NCI-H446 treated with DMSO at 0.1 percent for 48 hours (cell line): ENCODE data around the gene ARHGEF40.
"Not testable (repeated sequence)": the region's sequence is repeated elsewhere in the genome, so short reads cannot be mapped to it uniquely, and the experiment has no call there.

ENCODE experiments used
- DNase-seq: peaks from one replicate; lab custom pipeline; 2025; lab: John Stamatoyannopoulos, UW

The ARHGEF40 gene

DNA sequence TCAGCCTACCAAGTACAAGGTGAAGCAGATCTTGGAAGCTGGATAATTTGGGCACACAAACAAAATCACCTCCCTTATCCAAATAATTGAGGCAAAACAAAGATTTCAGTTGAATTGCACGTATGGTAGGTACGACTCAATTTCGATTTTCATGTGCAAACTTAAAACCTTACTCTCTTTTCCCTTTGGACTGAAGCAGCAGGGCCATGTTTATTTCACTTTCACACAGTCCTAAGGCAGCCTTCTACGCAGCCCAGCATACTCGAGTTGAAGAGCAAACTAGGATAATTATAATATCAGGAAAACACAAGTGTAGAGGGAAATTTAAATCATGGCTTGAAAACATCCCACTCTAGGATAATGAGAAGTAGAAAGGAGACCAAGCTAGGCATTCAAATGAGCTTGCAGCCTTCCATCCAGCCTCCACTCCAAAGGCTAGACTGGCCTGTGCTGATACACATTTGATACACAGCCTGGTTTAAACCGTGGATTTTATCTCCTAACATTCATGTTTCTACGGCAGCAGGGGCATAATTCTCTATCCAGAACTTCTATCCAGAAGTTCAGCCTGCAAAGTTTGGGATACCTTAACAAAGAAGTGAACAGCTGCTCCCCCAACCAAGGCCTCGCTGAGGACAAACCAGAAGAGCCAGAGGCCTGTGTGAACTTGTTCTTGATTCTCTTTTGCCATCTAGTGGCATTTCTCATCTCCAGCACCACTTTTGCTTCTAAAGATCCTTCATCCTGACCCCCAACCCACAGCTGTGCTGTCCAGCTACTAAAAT lies 30.3 kb upstream of the ARHGEF40 start:
- peak; percentile 4 for DNase-seq

- no peak for DNase-seq
Measured at GRCh38 chr14:21040370-21040925, 29.7 kb upstream of the ARHGEF40 start.

- DNase-seq, result not testable (repeated sequence)
Measured at GRCh38 chr14:21040941-21041340, 29.2 kb upstream of the ARHGEF40 start.

GRCh38 chr14:21041676-21042433 lies 28.2 kb upstream of the ARHGEF40 start, which contains the start of gene RNASE7:
TSS of gene RNASE7 (plus strand) at chr14:21042362. CDS start at chr14:21042993, 631 bp downstream.
- no peak for DNase-seq

- no peak for DNase-seq
Measured at GRCh38 chr14:21042918-21043317, 27.2 kb upstream of the ARHGEF40 start.

DNA sequence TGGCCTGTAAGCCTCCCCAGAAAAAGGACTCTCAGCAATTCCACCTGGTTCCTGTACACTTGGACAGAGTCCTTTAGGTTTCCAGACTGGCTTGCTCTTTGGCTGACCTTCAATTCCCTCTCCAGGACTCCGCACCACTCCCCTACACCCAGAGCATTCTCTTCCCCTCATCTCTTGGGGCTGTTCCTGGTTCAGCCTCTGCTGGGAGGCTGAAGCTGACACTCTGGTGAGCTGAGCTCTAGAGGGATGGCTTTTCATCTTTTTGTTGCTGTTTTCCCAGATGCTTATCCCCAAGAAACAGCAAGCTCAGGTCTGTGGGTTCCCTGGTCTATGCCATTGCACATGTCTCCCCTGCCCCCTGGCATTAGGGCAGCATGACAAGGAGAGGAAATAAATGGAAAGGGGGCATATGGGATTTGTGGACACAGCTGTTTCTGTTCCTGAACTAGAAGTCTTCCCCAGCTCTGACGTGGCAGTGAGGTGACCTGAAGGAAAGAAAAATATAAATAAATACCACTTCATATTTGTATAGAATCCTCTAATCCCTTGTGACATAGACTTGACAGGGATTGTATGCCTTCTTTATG lies 26.6 kb upstream of the ARHGEF40 start:
- no peak for DNase-seq

- no peak for DNase-seq
Measured at GRCh38 chr14:21043974-21044618, 26.0 kb upstream of the ARHGEF40 start.

GRCh38 chr14:21047378-21047781 lies 22.7 kb upstream of the ARHGEF40 start:
- no peak for DNase-seq

- DNase-seq, result no peak
Measured at GRCh38 chr14:21048638-21049037, 21.5 kb upstream of the ARHGEF40 start.

DNA sequence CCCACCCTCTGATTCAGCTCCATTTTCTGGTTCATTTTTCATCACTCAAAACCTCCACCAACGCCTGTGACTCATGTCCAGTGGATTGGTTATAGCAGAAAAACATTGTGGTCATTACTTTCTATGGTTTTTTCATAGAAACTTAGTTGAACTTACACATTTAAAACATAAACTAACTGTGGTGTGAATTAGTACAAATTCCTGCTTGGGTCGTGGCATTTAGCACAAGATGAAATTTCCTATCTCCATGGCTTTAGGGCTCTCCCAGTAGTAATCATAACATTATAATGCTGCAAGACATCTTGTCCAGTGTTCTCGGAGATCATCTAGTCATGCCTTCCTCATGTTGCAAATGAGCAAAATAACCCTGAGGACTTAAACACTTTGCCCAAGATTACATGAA lies 20.8 kb upstream of the ARHGEF40 start:
- DNase-seq, result no peak

GRCh38 chr14:21050597-21050996 lies 19.5 kb upstream of the ARHGEF40 start:
- no peak for DNase-seq

DNA sequence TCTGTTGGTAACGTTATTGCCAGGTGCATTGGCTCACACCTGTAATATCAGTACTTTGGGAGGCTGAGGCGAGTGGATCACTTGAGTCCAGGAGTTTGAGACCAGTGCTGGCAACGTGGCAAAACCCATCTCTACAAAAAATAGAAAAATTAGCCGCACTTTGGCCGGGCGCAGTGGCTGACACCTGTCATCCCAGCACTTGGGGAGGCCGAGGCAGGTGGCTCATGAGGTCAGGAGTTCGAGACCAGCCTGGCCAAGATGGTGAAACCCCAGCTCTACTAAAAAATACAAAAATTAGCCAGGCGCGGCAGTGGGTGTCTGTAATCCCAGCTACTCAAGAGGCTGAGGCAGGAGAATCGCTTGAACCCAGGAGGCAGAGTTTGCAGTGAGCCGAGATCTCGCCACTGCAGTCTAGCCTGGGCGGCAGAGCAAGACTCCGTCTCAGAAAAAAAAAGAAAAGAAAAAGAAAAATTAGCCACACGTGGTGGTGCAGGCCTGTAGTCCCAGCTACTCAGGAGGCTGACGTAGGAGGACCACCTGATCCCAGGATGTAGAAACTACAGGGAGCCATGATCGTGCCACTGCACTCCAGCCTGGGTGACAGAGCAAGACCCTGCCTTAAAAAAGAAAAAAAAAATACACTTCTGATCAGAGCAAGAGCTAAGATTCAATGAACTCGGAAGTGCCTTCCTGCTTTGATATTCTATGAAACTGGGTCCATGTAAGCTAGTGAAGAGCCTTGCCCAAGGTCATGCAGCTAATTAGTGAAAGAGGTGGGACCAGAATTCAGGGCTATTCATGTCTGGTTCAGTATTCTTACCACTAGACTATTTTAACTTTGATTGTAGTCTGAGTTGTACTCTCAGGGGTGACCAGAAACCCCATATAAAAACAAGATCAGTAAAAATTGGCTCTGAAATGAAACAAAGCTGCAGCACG lies 16.7 kb upstream of the ARHGEF40 start:
- DNase-seq, result no peak

DNA sequence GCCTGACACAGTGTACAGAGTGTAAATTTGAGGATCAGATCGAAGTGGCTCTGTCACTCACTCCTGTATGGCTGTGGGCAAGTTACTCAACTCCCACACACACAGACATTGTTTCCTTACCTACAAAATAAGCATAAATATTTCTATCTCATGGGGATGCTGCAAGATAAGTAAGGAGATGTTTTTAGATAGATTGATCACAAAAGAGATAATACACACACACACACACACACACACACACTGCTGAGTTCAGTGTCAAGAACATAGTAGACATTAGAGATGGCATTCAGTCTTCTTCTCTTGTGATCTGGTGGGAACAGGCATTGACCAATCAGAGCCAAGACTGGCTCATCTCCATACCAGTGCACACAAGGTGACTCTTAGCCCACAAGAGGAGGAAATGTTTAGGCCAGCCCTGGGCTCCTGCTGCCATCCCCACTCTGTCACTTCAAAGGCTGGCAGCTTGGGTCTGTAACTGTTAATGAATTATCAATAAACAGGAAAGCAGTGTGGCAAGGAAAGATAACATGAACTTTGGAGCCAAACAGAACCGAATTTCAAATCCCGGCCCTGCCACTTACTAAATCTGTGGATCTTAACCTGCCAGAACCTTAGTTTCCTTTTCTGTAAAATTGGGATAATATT lies 15.9 kb upstream of the ARHGEF40 start:
- DNase-seq, result no peak

GRCh38 chr14:21054768-21055145 lies 15.3 kb upstream of the ARHGEF40 start:
- no peak for DNase-seq

- DNase-seq, result no peak
Measured at GRCh38 chr14:21055432-21056117, 14.5 kb upstream of the ARHGEF40 start.

DNA sequence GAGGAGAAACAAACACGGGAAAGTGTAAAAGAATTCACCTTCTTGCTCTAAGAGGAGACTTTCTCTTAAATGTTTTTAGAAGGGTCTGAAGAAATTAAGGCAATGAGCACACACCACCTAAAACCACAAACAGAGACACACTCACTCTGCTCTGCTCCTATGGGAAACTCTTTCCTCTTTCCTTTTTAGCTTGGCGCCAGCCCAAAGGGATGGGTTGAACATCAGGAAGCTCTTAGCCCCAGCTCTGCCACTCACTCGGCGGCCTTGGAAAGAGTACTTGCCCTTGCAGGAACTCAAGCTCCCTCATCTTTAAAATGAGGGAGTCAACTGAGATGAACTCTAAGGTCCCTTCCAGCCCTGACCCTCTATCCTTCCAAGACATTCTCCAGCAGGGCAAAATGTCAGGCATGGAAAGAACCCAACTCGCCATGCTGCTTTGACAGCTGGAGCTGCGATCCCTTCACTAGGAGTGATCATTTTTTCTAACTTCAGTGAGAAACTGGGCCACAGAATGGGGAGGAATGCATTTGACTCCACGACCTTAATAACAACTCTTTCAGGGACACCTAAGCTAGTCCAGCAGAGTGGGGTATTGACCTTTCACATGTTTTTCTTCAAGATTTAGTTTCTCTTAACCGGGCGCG lies 13.5 kb upstream of the ARHGEF40 start:
- DNase-seq, result no peak

- no peak for DNase-seq
Measured at GRCh38 chr14:21057803-21058675, 12.1 kb upstream of the ARHGEF40 start, which contains the start of gene RNASE8. TSS of gene RNASE8 (plus strand) at chr14:21057822. CDS start at chr14:21057893, 71 bp downstream.

GRCh38 chr14:21058903-21059302 lies 11.2 kb upstream of the ARHGEF40 start:
- DNase-seq, result no peak
